DMS153 (cell line): ENCODE measurements around the gene DDX10.

Experiments used
- DNase-seq: peaks from one replicate; lab custom pipeline; 2025; lab: John Stamatoyannopoulos, UW

Gene DDX10

GRCh38 chr11:108906329-108906728 is 241.5 kb downstream of the DDX10 start:
- DNase-seq, result no peak

GRCh38 chr11:108906826-108907225 is 242.0 kb downstream of the DDX10 start:
- DNase-seq, result no peak

- no peak for DNase-seq
Measured at GRCh38 chr11:108909041-108909440, 244.2 kb downstream of the DDX10 start.

GRCh38 chr11:108909921-108910320 is 245.1 kb downstream of the DDX10 start:
- no peak for DNase-seq

- DNase-seq, result no peak
Measured at GRCh38 chr11:108912581-108912980, 247.7 kb downstream of the DDX10 start.

GRCh38 chr11:108913204-108913603 is 248.3 kb downstream of the DDX10 start:
- no peak for DNase-seq

- DNase-seq, result no peak
Measured at GRCh38 chr11:108914211-108914610, 249.3 kb downstream of the DDX10 start.

GRCh38 chr11:108914981-108915380 is 250.1 kb downstream of the DDX10 start:
- DNase-seq, result no peak

- no peak for DNase-seq
Measured at GRCh38 chr11:108915666-108916065, 250.8 kb downstream of the DDX10 start.

- DNase-seq, result no peak
Measured at GRCh38 chr11:108916290-108916689, 251.4 kb downstream of the DDX10 start.

GRCh38 chr11:108916935-108917334 is 252.1 kb downstream of the DDX10 start:
- DNase-seq, result no peak

- no peak for DNase-seq
Measured at GRCh38 chr11:108921211-108921610, 256.3 kb downstream of the DDX10 start.

GRCh38 chr11:108922241-108922640 is 257.4 kb downstream of the DDX10 start:
- no peak for DNase-seq

GRCh38 chr11:108923413-108923812 is 258.5 kb downstream of the DDX10 start:
- DNase-seq, result no peak

- DNase-seq, result no peak
Measured at GRCh38 chr11:108926171-108926840, 261.4 kb downstream of the DDX10 start.

- no peak for DNase-seq
Measured at GRCh38 chr11:108926841-108927577, 262.1 kb downstream of the DDX10 start.

GRCh38 chr11:108927791-108928545 is 263.1 kb downstream of the DDX10 start:
- no peak for DNase-seq

GRCh38 chr11:108929241-108929640 is 264.4 kb downstream of the DDX10 start:
- DNase-seq, result no peak

- no peak for DNase-seq
Measured at GRCh38 chr11:108931168-108931567, 266.3 kb downstream of the DDX10 start.

- DNase-seq, result no peak
Measured at GRCh38 chr11:108933630-108934029, 268.8 kb downstream of the DDX10 start.

- no peak for DNase-seq
Measured at GRCh38 chr11:108934289-108934688, 269.4 kb downstream of the DDX10 start.

- no peak for DNase-seq
Measured at GRCh38 chr11:108934696-108935095, 269.8 kb downstream of the DDX10 start.

- no peak for DNase-seq
Measured at GRCh38 chr11:108937746-108938145, 272.9 kb downstream of the DDX10 start.
